ENCODE measurements around the gene TLE5. TPM values are rescaled to one million over a fixed set of nuclear protein-coding genes. Genes with fewer than 3 reads are reported as not detected.
"Not testable (repeated sequence)": the region's sequence is repeated elsewhere in the genome, so short reads cannot be mapped to it uniquely, and the experiment has no call there.

TLE5 gene
- polyA plus RNA-seq, 1 experiment, result 317 TPM

DNA sequence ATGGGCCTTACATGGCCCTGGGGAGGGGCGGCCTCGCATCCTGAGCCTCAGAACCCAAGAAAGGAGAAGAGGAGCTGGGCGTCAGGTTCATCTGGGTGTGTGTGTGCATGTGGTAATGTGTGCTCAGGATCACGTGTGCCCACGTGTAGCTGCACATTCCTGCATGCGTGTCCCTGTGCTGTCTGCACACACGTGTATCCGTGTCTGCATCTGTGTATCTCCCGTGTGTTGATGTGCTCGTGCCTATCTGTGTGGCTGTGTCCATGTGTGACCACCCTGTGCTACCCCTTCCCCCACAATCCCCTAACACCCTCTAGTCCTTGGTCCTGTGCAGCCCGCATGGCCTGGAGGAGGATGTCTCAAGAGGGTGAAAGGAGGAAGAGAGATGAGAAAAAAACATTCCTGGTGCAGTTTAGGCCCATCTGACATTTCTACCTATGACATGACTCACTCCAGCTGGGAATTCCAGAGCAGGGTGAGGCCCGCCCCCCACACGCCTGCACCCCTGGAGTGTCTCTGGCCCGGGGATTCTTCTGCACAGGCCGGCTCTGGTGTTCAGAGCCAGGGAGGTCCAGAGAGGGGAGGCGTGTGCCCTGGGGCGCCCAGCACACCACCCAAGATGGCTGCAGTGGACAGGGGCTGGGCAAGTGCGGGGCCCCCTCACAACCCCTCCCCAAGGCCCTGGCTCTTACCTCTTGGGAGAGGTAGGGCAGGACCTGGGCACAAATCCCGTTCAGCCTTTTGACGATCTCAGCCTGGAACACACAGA, 7.1 kb downstream of the TLE5 start:
- TF ChIP-seq, protein P1, sequence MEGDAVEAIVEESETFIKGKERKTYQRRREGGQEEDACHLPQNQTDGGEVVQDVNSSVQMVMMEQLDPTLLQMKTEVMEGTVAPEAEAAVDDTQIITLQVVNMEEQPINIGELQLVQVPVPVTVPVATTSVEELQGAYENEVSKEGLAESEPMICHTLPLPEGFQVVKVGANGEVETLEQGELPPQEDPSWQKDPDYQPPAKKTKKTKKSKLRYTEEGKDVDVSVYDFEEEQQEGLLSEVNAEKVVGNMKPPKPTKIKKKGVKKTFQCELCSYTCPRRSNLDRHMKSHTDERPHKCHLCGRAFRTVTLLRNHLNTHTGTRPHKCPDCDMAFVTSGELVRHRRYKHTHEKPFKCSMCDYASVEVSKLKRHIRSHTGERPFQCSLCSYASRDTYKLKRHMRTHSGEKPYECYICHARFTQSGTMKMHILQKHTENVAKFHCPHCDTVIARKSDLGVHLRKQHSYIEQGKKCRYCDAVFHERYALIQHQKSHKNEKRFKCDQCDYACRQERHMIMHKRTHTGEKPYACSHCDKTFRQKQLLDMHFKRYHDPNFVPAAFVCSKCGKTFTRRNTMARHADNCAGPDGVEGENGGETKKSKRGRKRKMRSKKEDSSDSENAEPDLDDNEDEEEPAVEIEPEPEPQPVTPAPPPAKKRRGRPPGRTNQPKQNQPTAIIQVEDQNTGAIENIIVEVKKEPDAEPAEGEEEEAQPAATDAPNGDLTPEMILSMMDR (IDR thresholded peaks at IDR 0.05; ENCODE audit: low read depth, low read length), result no peak
- DNase-seq (ENCODE audit: low read depth, low spot score), result no peak
- CTCF ChIA-PET, result no interaction called here
- Histone ChIP-seq H3K9me3 (ENCODE audit: control insufficient read depth, insufficient read depth, low read length) (peaks cover 4% of the 10 kb centered on the region; the same call in 1 of the 2 replicates), H3K27ac (ENCODE audit: low read depth, low read length) (peak overlapping the region; percentile 39), H3K4me3 (ENCODE audit: low read depth, low read length) (no peak overlapping the region), H3K27me3 (ENCODE audit: control insufficient read depth, insufficient read depth, low read length) (no peaks in the 10 kb centered on the region)
- POLR2A ChIA-PET, result interaction anchor here (1.0 kb wide), 1 partner anchor 105 kb away, joined by 4 read pairs; no protein-coding TSS in a partner anchor

DNA sequence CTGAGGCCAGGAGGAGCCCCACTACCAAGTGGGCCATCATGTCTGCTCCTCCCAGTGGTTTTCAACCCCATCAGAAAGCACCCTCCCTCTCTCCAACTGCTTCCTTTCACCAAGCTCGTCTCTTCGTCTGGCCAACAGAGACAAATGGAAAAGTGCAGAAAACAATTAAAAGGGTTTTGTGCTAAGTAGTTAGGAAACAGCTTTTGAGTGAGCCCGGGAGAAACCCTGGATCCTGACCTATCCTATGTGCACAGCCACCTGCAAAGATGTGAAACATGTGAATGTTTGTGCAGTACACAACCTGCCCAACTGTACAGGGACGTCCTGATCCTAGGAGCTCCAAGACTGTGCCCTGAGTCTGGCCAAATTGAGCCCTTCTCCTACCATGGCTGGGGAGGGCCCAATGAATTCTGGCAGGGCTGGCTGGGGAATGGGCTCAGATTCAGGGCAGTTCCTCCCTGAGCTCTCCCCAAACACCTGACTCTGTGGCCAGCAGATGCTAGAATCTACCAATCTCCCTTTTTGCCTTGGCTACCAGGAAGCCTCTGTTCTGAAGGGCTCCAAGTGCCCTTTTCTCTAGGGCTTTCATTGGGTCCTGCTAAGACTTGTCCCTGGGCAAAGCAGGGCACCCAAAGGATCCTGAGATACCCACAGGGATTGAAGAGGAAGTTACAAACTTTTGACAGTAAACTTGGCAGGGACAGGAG, 7.9 kb downstream of the TLE5 start:
- Histone ChIP-seq H3K4me3 (ENCODE audit: low read depth, low read length) (no peak overlapping the region), H3K27ac (ENCODE audit: low read depth, low read length) (no peak overlapping the region), H3K27me3 (ENCODE audit: control insufficient read depth, insufficient read depth, low read length) (no peaks in the 10 kb centered on the region), H3K9me3 (ENCODE audit: control insufficient read depth, insufficient read depth, low read length) (peaks cover 4% of the 10 kb centered on the region; the same call in 1 of the 2 replicates)
- ChIA-PET POLR2A (interaction anchor here (1.0 to 1.2 kb wide), 2 partner anchors 12 to 104 kb away, joined by 3 to 4 read pairs; no protein-coding TSS in a partner anchor), CTCF (interaction anchor here (0.6 kb wide), 1 partner anchor 19 kb away, joined by 4 read pairs; no protein-coding TSS in a partner anchor)
- TF ChIP-seq, protein P1 (IDR thresholded peaks at IDR 0.05; ENCODE audit: low read depth, low read length), result no peak
- DNase-seq (ENCODE audit: low read depth, low spot score), result no peak

DNA sequence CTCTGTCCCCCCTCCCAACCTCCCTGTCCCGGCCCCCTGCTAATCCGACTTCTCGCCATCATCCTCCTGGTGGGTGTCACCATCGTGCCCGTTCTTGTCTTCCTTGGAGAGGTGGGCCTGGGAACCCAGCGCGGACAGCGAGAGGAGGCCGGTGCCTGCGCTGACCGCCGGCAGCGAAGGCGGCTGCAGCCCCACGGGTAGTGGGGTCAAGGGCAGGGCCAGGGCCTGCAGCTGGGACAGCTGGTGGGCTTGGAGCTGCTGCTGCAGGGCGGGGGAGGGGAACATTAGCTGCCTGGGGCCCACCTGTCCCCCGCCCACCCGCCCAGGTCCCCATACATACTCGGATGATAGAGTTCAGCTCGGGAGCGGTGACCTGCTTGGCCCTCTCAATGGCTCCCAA, 8.5 kb downstream of the TLE5 start:
- ChIA-PET CTCF (interaction anchor here (0.6 to 1.3 kb wide), 2 partner anchors 18 to 22 kb away, joined by 4 read pairs; no protein-coding TSS in a partner anchor), POLR2A (interaction anchor here (1.2 kb wide), 1 partner anchor 11 kb away, joined by 3 read pairs; no protein-coding TSS in a partner anchor)
- TF ChIP-seq, protein P1 (IDR thresholded peaks at IDR 0.05; ENCODE audit: low read depth, low read length), result no peak
- Histone ChIP-seq H3K9me3 (ENCODE audit: control insufficient read depth, insufficient read depth, low read length) (peaks cover 4% of the 10 kb centered on the region; the same call in 1 of the 2 replicates), H3K4me3 (ENCODE audit: low read depth, low read length) (no peak overlapping the region), H3K27me3 (ENCODE audit: control insufficient read depth, insufficient read depth, low read length) (no peaks in the 10 kb centered on the region), H3K27ac (ENCODE audit: low read depth, low read length) (no peak overlapping the region)
- no peak for DNase-seq (ENCODE audit: low read depth, low spot score)

DNA sequence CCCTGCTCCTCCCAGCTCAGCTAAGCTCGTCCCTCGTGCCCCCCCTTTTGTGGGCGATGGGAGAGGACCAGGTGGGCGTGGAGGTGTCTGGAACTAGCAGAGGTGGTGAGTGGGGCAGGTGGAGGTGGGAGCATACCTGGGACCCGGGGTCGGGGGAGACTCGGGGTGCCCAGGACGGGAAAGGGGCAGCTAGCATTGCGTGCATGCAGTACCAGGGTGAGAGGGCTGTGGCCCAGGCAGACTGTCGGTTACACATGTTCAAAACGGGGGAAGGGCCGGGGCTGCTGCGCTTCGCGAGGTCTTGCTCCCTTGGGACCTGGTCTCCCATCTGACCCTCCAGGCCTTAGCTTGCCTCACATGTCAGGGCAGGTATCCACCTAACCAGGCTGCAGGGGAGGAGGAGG, 9.1 kb downstream of the TLE5 start:
- TF ChIP-seq, protein P1 (IDR thresholded peaks at IDR 0.05; ENCODE audit: low read depth, low read length), result no peak
- ChIA-PET CTCF (interaction anchor here (1.1 to 1.3 kb wide), 2 partner anchors 8 to 22 kb away, joined by 3 to 4 read pairs; no protein-coding TSS in a partner anchor), POLR2A (interaction anchor here (0.6 to 1.5 kb wide), 4 partner anchors 10 to 128 kb away, joined by 3 to 6 read pairs (median 3); no protein-coding TSS in a partner anchor)
- Histone ChIP-seq H3K4me3 (ENCODE audit: low read depth, low read length) (no peak overlapping the region), H3K27me3 (ENCODE audit: control insufficient read depth, insufficient read depth, low read length) (no peaks in the 10 kb centered on the region), H3K27ac (ENCODE audit: low read depth, low read length) (no peak overlapping the region), H3K9me3 (ENCODE audit: control insufficient read depth, insufficient read depth, low read length) (peaks cover 4% of the 10 kb centered on the region; the same call in 1 of the 2 replicates)
- no peak for DNase-seq (ENCODE audit: low read depth, low spot score)

DNA sequence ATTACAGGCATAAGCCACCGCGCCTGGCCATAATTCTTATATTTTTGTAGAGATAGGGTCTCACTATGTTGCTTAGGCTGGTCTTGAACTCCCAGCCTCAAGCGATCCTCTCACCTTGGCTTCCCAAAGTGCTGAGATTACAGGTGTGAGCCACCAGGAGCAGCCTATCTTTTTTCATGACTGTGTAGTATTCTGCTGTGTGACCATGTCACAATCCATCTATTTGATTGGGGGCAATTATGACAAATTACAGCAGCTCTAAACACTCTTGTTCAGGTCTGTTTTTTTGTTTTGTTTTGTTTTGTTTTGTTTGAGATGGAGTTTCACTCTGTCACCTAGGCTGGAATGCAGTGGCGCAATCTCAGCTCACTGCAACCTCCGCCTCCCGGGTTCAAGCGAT, 12.3 kb downstream of the TLE5 start:
- CTCF ChIA-PET, result interaction anchor here (0.7 kb wide), 1 partner anchor 97 kb away, joined by 5 read pairs; no protein-coding TSS in a partner anchor
- H3K9me3 ChIP-seq (ENCODE audit: control insufficient read depth, insufficient read depth, low read length); DNase-seq (ENCODE audit: low read depth, low spot score); H3K27ac ChIP-seq (ENCODE audit: low read depth, low read length); H3K4me3 ChIP-seq (ENCODE audit: low read depth, low read length); POLR2A ChIA-PET; H3K27me3 ChIP-seq (ENCODE audit: control insufficient read depth, insufficient read depth, low read length): not testable (repeated sequence)

Measured in AG04450 (cell line).